ENCODE data around the gene XRCC1. TPM values are rescaled to one million over a fixed set of nuclear protein-coding genes. Genes with fewer than 3 reads are reported as not detected.
A peak's percentile ranks its signal among the peaks of the same experiment; 100 is the strongest.

XRCC1 gene
- total RNA-seq, 4 donors from 2014 or later, result 9.3 to 20.3 (median 16.7) TPM

DNA sequence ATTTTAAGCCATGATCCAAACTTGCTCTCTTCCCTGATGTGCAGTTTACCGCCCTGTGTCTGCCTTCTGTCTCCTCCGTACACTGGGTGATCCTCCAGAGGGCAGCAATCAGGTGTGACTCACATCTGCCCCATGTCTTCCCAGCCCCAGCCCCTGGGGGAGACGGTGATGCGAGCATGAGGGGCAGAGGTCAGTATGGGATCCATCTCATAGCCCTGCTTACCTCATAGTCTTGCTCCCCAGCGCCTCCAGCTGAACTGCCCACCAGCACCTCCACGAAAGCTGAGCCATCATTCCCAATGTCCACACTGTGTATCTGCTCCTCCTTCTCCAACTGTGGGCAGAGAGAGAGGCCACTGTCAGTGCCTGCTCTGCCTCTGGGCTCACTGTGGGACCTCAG lies 14.6 kb downstream of the XRCC1 start:
- Histone ChIP-seq H3K9me3 (no peaks in the 10 kb centered on the region), H3K4me3 (no peak overlapping the region), H3K27ac (no peak overlapping the region), H3K36me3 (peaks cover 0 to 22% of the 10 kb centered on the region in 2 donors), H3K4me1 (peaks cover 6 to 12% of the 10 kb centered on the region in 2 donors), H3K27me3 (no peaks in the 10 kb centered on the region)
- in situ Hi-C loops (cut with MboI; ENCODE audit: low sequenced_read_pairs in 4 of 4), result no loop called here
- ATAC-seq, result no peak
- DNase-seq, result no peak
- no peak for TF ChIP-seq POLR2A (IDR thresholded peaks at IDR 0.05)
- TF ChIP-seq, protein P1, sequence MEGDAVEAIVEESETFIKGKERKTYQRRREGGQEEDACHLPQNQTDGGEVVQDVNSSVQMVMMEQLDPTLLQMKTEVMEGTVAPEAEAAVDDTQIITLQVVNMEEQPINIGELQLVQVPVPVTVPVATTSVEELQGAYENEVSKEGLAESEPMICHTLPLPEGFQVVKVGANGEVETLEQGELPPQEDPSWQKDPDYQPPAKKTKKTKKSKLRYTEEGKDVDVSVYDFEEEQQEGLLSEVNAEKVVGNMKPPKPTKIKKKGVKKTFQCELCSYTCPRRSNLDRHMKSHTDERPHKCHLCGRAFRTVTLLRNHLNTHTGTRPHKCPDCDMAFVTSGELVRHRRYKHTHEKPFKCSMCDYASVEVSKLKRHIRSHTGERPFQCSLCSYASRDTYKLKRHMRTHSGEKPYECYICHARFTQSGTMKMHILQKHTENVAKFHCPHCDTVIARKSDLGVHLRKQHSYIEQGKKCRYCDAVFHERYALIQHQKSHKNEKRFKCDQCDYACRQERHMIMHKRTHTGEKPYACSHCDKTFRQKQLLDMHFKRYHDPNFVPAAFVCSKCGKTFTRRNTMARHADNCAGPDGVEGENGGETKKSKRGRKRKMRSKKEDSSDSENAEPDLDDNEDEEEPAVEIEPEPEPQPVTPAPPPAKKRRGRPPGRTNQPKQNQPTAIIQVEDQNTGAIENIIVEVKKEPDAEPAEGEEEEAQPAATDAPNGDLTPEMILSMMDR (IDR thresholded peaks at IDR 0.05 in 4 of 5, conservative IDR thresholded peaks at IDR 0.05 in 1 of 5), result no peak
- intact Hi-C loops (cut with DNase I; ENCODE audit: low total_unique reads), result no loop called here

DNA sequence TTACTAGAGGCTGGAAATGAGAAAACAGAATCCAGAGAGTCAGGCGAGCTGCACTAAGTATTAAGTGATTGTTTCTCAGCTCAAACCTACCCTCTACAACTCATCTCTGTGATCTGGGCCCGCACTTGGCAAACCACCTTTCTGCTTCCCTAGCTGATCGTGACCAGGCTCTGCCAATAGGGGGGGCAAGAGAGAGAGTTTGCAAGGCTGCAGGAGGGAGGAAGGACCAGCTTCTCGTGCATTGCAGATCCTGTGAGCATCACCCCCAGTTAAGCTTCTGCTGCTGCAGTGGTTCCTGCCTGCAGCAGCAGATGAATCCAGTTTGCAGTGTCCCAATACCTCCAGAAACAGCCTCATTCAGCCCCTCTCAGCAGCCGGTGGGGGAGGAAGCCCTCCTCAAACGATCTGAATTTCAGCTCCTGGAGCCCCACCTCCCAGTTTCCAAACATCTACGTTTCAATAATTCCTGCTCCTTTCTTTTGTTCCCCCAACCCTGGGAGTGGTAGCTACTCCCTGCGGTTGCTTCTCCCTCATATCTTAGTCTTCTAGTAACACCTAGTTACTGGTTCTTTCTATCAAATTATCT lies 20.0 kb downstream of the XRCC1 start:
- Histone ChIP-seq H3K4me1 (no peaks in the 10 kb centered on the region), H3K27me3 (no peaks in the 10 kb centered on the region), H3K4me3 (no peak overlapping the region), H3K9me3 (no peaks in the 10 kb centered on the region), H3K36me3 (peaks cover 0 to 51% of the 10 kb centered on the region in 2 donors), H3K27ac (no peak overlapping the region)
- ATAC-seq, result no peak
- TF ChIP-seq, protein P1 (IDR thresholded peaks at IDR 0.05 in 4 of 5, conservative IDR thresholded peaks at IDR 0.05 in 1 of 5), result peak in 3 of 5 experiments; percentile 20 to 51 (median 22)
- no peak for TF ChIP-seq POLR2A (IDR thresholded peaks at IDR 0.05)
- peak in 1 of 2 donors; percentile 30 for DNase-seq
- intact Hi-C loops (cut with DNase I; ENCODE audit: low total_unique reads) (no loop called here), in situ Hi-C loops (cut with MboI; ENCODE audit: low sequenced_read_pairs in 4 of 4) (no loop called here)

DNA sequence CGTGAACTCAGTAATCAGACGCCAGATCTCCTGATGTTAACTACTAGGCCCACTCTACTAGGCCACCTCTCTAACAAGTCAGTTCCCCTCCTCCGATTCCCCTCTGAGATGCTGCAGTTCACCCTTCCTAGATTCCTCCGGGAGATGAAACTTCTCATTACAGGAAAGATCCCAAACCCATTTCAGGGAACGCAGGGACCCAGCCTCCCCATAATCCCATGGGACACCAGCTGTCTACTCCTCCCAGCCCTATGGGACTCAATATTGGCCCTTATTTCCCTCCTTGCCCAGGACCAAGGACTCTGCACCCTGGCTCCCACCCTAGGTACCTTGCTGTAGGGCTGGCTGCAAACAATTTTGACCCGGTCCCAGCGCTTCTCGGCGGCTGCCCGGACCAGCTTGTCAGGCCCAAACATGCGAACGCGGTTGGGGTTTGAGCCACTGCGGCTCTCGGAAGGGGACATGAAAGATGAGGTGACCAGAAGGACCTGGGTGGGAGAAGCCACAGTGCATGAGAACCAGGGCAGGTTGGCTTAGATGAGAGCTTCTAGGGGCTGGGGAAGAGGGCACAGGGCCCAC lies 20.9 kb downstream of the XRCC1 start:
- Histone ChIP-seq H3K27me3 (no peaks in the 10 kb centered on the region), H3K4me1 (no peaks in the 10 kb centered on the region), H3K27ac (no peak overlapping the region), H3K9me3 (no peaks in the 10 kb centered on the region), H3K4me3 (no peak overlapping the region), H3K36me3 (peaks cover 0 to 49% of the 10 kb centered on the region in 2 donors)
- no peak for ATAC-seq
- in situ Hi-C loops (cut with MboI; ENCODE audit: low sequenced_read_pairs in 4 of 4) (no loop called here), intact Hi-C loops (cut with DNase I; ENCODE audit: low total_unique reads) (no loop called here)
- TF ChIP-seq POLR2A (IDR thresholded peaks at IDR 0.05), result no peak
- TF ChIP-seq, protein P1 (IDR thresholded peaks at IDR 0.05 in 4 of 5, conservative IDR thresholded peaks at IDR 0.05 in 1 of 5), result no peak
- DNase-seq, result no peak

DNA sequence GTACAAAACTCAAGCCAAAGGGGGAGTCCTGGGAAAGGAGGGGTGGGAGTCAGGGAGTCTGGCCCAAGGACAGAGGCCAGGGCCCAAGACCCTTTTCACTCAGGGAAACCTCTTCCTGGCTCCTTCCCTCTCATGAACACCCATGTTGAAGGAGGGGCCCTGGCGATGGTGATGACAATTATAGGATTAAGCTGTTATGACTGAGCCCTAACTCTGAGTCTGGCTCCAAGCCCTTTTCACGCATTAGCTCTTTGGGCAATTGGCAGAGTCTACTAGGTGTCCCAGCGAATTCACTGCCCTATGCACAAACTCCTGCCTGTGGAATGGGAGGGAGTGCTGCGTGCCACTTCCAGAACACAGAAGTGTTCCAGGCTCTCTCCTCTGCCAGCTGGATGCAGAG lies 21.7 kb downstream of the XRCC1 start:
- intact Hi-C loops (cut with DNase I; ENCODE audit: low total_unique reads) (no loop called here), in situ Hi-C loops (cut with MboI; ENCODE audit: low sequenced_read_pairs in 4 of 4) (no loop called here)
- Histone ChIP-seq H3K27me3 (no peaks in the 10 kb centered on the region), H3K9me3 (no peaks in the 10 kb centered on the region), H3K4me3 (no peak overlapping the region), H3K4me1 (no peaks in the 10 kb centered on the region), H3K27ac (no peak overlapping the region), H3K36me3 (peaks cover 0 to 47% of the 10 kb centered on the region in 2 donors)
- ATAC-seq (no peak), DNase-seq (no peak)
- TF ChIP-seq, protein P1 (IDR thresholded peaks at IDR 0.05 in 4 of 5, conservative IDR thresholded peaks at IDR 0.05 in 1 of 5), result no peak
- TF ChIP-seq POLR2A (IDR thresholded peaks at IDR 0.05), result no peak
